ENCODE data around the gene SAMD7.

Gene SAMD7

DNA sequence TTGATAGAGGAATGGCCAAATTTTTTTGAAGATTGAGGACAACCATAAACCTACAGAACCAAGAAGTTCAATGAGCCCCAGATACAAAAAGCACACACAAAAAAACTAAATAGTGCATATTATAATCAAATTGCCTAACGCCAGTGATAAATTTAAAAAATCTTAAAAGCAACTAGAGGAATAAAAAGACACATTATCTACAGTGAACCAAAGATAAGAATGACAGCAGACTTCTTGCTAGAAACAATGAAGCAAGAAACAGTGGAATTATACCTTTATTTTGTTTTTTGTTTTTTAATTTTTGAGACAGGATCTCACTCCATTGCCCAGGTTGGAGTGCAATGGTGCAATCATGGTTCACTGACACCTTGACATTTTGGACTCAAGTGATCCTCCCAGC lies 9.9 kb upstream of the SAMD7 start:
- DNase-seq (ENCODE audit: extremely low spot score), result no peak
- ChIA-PET CTCF (no interaction called here), POLR2A (no interaction called here)
- TF ChIP-seq L3MBTL2 (conservative IDR thresholded peaks at IDR 0.05) (no peak), FOXK2 (IDR thresholded peaks at IDR 0.05) (no peak), HDGF (IDR thresholded peaks at IDR 0.05; ENCODE audit: borderline replicate concordance) (no peak), SP1 (IDR thresholded peaks at IDR 0.05) (no peak)

DNA sequence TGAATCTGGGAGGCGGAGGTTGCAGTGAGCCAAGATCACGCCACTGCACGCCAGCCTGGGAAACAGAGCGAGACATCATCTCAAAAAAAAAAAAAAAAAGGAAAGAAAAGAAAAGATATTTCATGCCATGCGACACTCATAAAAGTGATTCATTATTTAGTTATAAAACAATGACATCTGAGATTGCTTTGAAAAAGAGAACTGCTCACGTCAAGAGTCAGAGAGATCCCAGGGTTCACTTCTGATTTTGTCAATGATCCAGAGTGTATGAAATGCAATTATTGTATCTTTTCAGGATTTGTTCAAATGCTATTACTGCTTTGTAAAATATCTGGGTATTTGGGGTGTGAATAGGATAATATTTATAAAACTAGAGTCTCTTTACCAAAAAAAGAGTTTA lies 6.0 kb upstream of the SAMD7 start:
- ChIA-PET CTCF (no interaction called here), POLR2A (no interaction called here)
- no peak for DNase-seq (ENCODE audit: extremely low spot score)
- TF ChIP-seq HDGF (IDR thresholded peaks at IDR 0.05; ENCODE audit: borderline replicate concordance), result no peak
- TF ChIP-seq FOXK2 (IDR thresholded peaks at IDR 0.05), result no peak
- TF ChIP-seq ZNF384 (IDR thresholded peaks at IDR 0.05), result no peak
- no peak for TF ChIP-seq L3MBTL2 (conservative IDR thresholded peaks at IDR 0.05)
- TF ChIP-seq ELF4 (IDR thresholded peaks at IDR 0.05), result no peak
- TF ChIP-seq FOXM1 (IDR thresholded peaks at IDR 0.05; ENCODE audit: borderline replicate concordance), result no peak
- no peak for TF ChIP-seq PKNOX1 (IDR thresholded peaks at IDR 0.05)
- no peak for TF ChIP-seq ARNT (IDR thresholded peaks at IDR 0.05)
- no peak for TF ChIP-seq LEF1 (IDR thresholded peaks at IDR 0.05; ENCODE audit: borderline replicate concordance)
- TF ChIP-seq TARDBP (IDR thresholded peaks at IDR 0.05), result no peak
- no peak for TF ChIP-seq BHLHE40 (IDR thresholded peaks at IDR 0.05; ENCODE audit: borderline replicate concordance)
- TF ChIP-seq FOXA1 (IDR thresholded peaks at IDR 0.05), result no peak
- no peak for TF ChIP-seq CTBP1 (IDR thresholded peaks at IDR 0.05; ENCODE audit: borderline replicate concordance)
- TF ChIP-seq SP1 (IDR thresholded peaks at IDR 0.05), result no peak
- TF ChIP-seq SUZ12 (IDR thresholded peaks at IDR 0.05), result no peak
- no peak for TF ChIP-seq NFRKB (IDR thresholded peaks at IDR 0.05)

- TF ChIP-seq SUZ12 (IDR thresholded peaks at IDR 0.05), result no peak
- TF ChIP-seq FOXK2 (IDR thresholded peaks at IDR 0.05), result no peak
- TF ChIP-seq CTBP1 (IDR thresholded peaks at IDR 0.05; ENCODE audit: borderline replicate concordance), result no peak
- no peak for TF ChIP-seq PKNOX1 (IDR thresholded peaks at IDR 0.05)
- POLR2A ChIA-PET, result no interaction called here
- CTCF ChIA-PET, result no interaction called here
These were observed 3.9 kb upstream of the SAMD7 start for GRCh38 chr3:169907476-169907875.

GRCh38 chr3:169907944-169908343 lies 3.4 kb upstream of the SAMD7 start:
- TF ChIP-seq L3MBTL2 (conservative IDR thresholded peaks at IDR 0.05), result no peak
- no peak for TF ChIP-seq FOXK2 (IDR thresholded peaks at IDR 0.05)
- no peak for TF ChIP-seq FOXA1 (IDR thresholded peaks at IDR 0.05)
- TF ChIP-seq HDGF (IDR thresholded peaks at IDR 0.05; ENCODE audit: borderline replicate concordance), result no peak
- no peak for TF ChIP-seq SUZ12 (IDR thresholded peaks at IDR 0.05)
- no peak for TF ChIP-seq SP1 (IDR thresholded peaks at IDR 0.05)
- no peak for TF ChIP-seq ZNF384 (IDR thresholded peaks at IDR 0.05)
- no peak for TF ChIP-seq NFRKB (IDR thresholded peaks at IDR 0.05)
- no peak for TF ChIP-seq ELF4 (IDR thresholded peaks at IDR 0.05)
- no peak for TF ChIP-seq ARNT (IDR thresholded peaks at IDR 0.05)
- TF ChIP-seq LEF1 (IDR thresholded peaks at IDR 0.05; ENCODE audit: borderline replicate concordance), result no peak
- TF ChIP-seq TARDBP (IDR thresholded peaks at IDR 0.05), result no peak
- no peak for TF ChIP-seq FOXM1 (IDR thresholded peaks at IDR 0.05; ENCODE audit: borderline replicate concordance)
- TF ChIP-seq CTBP1 (IDR thresholded peaks at IDR 0.05; ENCODE audit: borderline replicate concordance), result no peak
- CTCF ChIA-PET, result no interaction called here
- POLR2A ChIA-PET, result no interaction called here
- DNase-seq (ENCODE audit: extremely low spot score), result no peak

More at GRCh38 chr3:169907476-169907875, 3.9 kb upstream of the SAMD7 start:
- no peak for DNase-seq (ENCODE audit: extremely low spot score)

DNA sequence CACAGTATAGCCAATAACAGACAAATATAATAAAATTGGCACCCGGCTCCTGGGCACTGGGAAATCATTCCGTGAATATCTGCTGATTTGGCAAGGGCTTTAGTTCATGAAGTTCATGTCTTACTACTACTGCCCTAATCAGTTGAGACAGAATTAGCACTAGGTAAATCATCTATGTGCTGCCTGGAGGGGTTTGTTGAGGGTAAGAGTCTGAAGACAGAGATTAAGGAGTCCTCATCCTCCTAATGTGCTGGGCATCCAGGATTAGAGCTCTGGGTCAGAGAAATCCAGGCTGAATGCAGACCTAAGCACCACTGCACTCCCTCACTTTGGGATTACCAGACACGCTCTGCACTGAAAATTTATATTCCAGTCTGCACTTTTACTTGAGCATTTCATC lies 2.0 kb downstream of the SAMD7 start:
- ChIA-PET POLR2A (no interaction called here), CTCF (no interaction called here)
- TF ChIP-seq TARDBP (IDR thresholded peaks at IDR 0.05), result no peak
- TF ChIP-seq PKNOX1 (IDR thresholded peaks at IDR 0.05), result no peak
- TF ChIP-seq FOXK2 (IDR thresholded peaks at IDR 0.05), result no peak
- no peak for TF ChIP-seq HDGF (IDR thresholded peaks at IDR 0.05; ENCODE audit: borderline replicate concordance)
- no peak for TF ChIP-seq ZNF384 (IDR thresholded peaks at IDR 0.05)
- TF ChIP-seq SUZ12 (IDR thresholded peaks at IDR 0.05), result no peak
- no peak for TF ChIP-seq FOXA1 (IDR thresholded peaks at IDR 0.05)
- no peak for TF ChIP-seq BHLHE40 (IDR thresholded peaks at IDR 0.05; ENCODE audit: borderline replicate concordance)
- DNase-seq (ENCODE audit: extremely low spot score), result no peak

GRCh38 chr3:169914321-169914720 lies 2.9 kb downstream of the SAMD7 start:
- TF ChIP-seq PKNOX1 (IDR thresholded peaks at IDR 0.05) (no peak), FOXM1 (IDR thresholded peaks at IDR 0.05; ENCODE audit: borderline replicate concordance) (no peak)
- POLR2A ChIA-PET, result no interaction called here
- CTCF ChIA-PET, result no interaction called here
- no peak for DNase-seq (ENCODE audit: extremely low spot score)

GRCh38 chr3:169923189-169923588 lies 11.8 kb downstream of the SAMD7 start:
- ChIA-PET POLR2A (no interaction called here), CTCF (no interaction called here)
- TF ChIP-seq LEF1 (IDR thresholded peaks at IDR 0.05; ENCODE audit: borderline replicate concordance) (no peak), BHLHE40 (IDR thresholded peaks at IDR 0.05; ENCODE audit: borderline replicate concordance) (no peak), FOXK2 (IDR thresholded peaks at IDR 0.05) (no peak), PKNOX1 (IDR thresholded peaks at IDR 0.05) (no peak), FOXM1 (IDR thresholded peaks at IDR 0.05; ENCODE audit: borderline replicate concordance) (no peak), HDGF (IDR thresholded peaks at IDR 0.05; ENCODE audit: borderline replicate concordance) (no peak), TARDBP (IDR thresholded peaks at IDR 0.05) (no peak), ELF4 (IDR thresholded peaks at IDR 0.05) (no peak), CTBP1 (IDR thresholded peaks at IDR 0.05; ENCODE audit: borderline replicate concordance) (no peak), FOXA1 (IDR thresholded peaks at IDR 0.05) (no peak), L3MBTL2 (conservative IDR thresholded peaks at IDR 0.05) (no peak), NFRKB (IDR thresholded peaks at IDR 0.05) (no peak), SUZ12 (IDR thresholded peaks at IDR 0.05) (no peak), ZNF384 (IDR thresholded peaks at IDR 0.05) (no peak), SP1 (IDR thresholded peaks at IDR 0.05) (no peak)
- DNase-seq (ENCODE audit: extremely low spot score), result no peak

Measured in HEK293T (cell line).